Measurements from ENCODE around the gene PLTP. TPM values are rescaled to one million over a fixed set of nuclear protein-coding genes. Genes with fewer than 3 reads are reported as not detected.
A peak's percentile ranks its signal among the peaks of the same experiment; 100 is the strongest.

PLTP gene
- total and polyA plus RNA-seq, 3 donors from 2014 or later, result 53.3 to 105 (median 80.0) TPM

DNA sequence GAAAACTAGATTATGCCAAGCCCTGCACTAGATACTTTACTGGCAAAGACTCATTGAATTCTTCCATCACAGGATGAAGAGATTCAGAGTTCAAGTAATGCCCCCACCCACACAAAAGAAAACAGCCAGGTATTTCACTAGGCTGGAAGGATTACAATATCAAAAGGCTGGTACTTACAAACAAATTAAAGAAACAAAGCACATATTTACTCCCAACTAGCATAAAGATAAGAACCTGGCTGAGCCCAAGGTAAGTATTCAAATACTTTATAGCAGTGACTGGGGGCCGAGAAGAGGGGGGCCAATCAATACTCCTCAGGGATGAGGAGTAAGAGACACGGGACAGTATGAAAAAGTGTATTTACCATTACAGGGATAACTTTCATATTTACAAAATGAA is 58.5 kb downstream of the PLTP start:
- TF ChIP-seq, protein P1, sequence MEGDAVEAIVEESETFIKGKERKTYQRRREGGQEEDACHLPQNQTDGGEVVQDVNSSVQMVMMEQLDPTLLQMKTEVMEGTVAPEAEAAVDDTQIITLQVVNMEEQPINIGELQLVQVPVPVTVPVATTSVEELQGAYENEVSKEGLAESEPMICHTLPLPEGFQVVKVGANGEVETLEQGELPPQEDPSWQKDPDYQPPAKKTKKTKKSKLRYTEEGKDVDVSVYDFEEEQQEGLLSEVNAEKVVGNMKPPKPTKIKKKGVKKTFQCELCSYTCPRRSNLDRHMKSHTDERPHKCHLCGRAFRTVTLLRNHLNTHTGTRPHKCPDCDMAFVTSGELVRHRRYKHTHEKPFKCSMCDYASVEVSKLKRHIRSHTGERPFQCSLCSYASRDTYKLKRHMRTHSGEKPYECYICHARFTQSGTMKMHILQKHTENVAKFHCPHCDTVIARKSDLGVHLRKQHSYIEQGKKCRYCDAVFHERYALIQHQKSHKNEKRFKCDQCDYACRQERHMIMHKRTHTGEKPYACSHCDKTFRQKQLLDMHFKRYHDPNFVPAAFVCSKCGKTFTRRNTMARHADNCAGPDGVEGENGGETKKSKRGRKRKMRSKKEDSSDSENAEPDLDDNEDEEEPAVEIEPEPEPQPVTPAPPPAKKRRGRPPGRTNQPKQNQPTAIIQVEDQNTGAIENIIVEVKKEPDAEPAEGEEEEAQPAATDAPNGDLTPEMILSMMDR (IDR thresholded peaks at IDR 0.05), result no peak
- H3K36me3 ChIP-seq (ENCODE audit: low read depth, missing control alignments), result no peaks in the 10 kb centered on the region
- intact Hi-C loops (cut with DNase I; ENCODE audit: low total_unique reads), result no loop called here
- H3K27ac ChIP-seq, result no peak overlapping the region
- WGBS, 2 donors, result 75 to 78% methylated on average over 2 of the region's 2 CpGs
- no peak overlapping the region for H3K4me3 ChIP-seq
- DNase-seq, result no peak
- H3K9me3 ChIP-seq, result no peaks in the 10 kb centered on the region
- H3K27me3 ChIP-seq, result no peaks in the 10 kb centered on the region
- H3K4me1 ChIP-seq, result peaks cover 29% of the 10 kb centered on the region

- H3K4me1 ChIP-seq, result peaks cover 24% of the 10 kb centered on the region
- H3K36me3 ChIP-seq (ENCODE audit: low read depth, missing control alignments), result no peaks in the 10 kb centered on the region
- no peak for DNase-seq
- WGBS, 2 donors, result 85 to 96% methylated on average over 6 of the region's 6 CpGs
- H3K27ac ChIP-seq, result no peak overlapping the region
- H3K27me3 ChIP-seq, result no peaks in the 10 kb centered on the region
- intact Hi-C loops (cut with DNase I; ENCODE audit: low total_unique reads), result no loop called here
- no peak for TF ChIP-seq POLR2A (IDR thresholded peaks at IDR 0.05)
- TF ChIP-seq, protein P1 (IDR thresholded peaks at IDR 0.05), result no peak
- H3K4me3 ChIP-seq, result no peak overlapping the region
- H3K9me3 ChIP-seq, result no peaks in the 10 kb centered on the region
Observed at GRCh38 chr20:45852326-45852725, 59.6 kb downstream of the PLTP start.

GRCh38 chr20:45851501-45851900 is 60.5 kb downstream of the PLTP start:
- TF ChIP-seq, protein P1 (IDR thresholded peaks at IDR 0.05), result no peak
- TF ChIP-seq POLR2A (IDR thresholded peaks at IDR 0.05), result no peak
- H3K9me3 ChIP-seq, result no peaks in the 10 kb centered on the region
- no peak overlapping the region for H3K4me3 ChIP-seq
- no peaks in the 10 kb centered on the region for H3K36me3 ChIP-seq (ENCODE audit: low read depth, missing control alignments)
- peaks cover 24% of the 10 kb centered on the region for H3K4me1 ChIP-seq
- H3K27ac ChIP-seq, result peak overlapping the region in 1 of 2 donors; percentile 62
- intact Hi-C loops (cut with DNase I; ENCODE audit: low total_unique reads), result no loop called here
- no peak for DNase-seq
- H3K27me3 ChIP-seq, result no peaks in the 10 kb centered on the region

- intact Hi-C loops (cut with DNase I; ENCODE audit: low total_unique reads), result no loop called here
- peak; percentile 62 for DNase-seq
- WGBS, 2 donors, result 63 to 83% methylated on average over 1 of the region's 1 CpG
Observed at GRCh38 chr20:45850926-45851325, 61.0 kb downstream of the PLTP start.

DNA sequence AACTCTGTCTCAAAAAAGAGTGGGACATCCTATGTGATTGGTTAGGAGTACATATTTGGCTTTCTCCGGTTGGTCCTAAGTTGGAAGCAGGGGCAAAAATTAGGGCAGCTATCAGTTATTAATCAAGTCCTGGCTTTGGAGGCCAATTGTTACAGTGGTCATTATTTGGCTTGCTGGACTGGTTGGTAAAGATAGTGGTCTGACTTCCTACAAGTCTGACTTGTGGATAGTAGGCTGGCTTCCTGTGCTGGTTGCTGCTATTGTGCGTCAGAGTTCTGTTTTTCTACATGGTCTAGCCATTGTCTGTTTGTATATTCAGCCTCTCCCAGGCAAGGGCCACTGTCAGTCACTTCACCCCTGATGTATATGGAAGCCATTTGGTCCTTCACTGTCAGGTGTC is 61.7 kb downstream of the PLTP start:
- H3K27ac ChIP-seq, result no peak overlapping the region
- H3K9me3 ChIP-seq, result no peaks in the 10 kb centered on the region
- intact Hi-C loops (cut with DNase I; ENCODE audit: low total_unique reads), result no loop called here
- H3K4me1 ChIP-seq, result peaks cover 15% of the 10 kb centered on the region
- no peaks in the 10 kb centered on the region for H3K36me3 ChIP-seq (ENCODE audit: low read depth, missing control alignments)
- no peak for DNase-seq
- no peak overlapping the region for H3K4me3 ChIP-seq
- H3K27me3 ChIP-seq, result no peaks in the 10 kb centered on the region
- 85 to 96% methylated on average over 2 of the region's 2 CpGs for WGBS, 2 donors
- TF ChIP-seq POLR2A (IDR thresholded peaks at IDR 0.05), result no peak
- TF ChIP-seq, protein P1 (IDR thresholded peaks at IDR 0.05), result no peak

More at GRCh38 chr20:45850926-45851325, 61.0 kb downstream of the PLTP start:
- TF ChIP-seq, protein P1 (IDR thresholded peaks at IDR 0.05), result no peak
- no peak for TF ChIP-seq POLR2A (IDR thresholded peaks at IDR 0.05)
- H3K4me1 ChIP-seq, result peaks cover 22% of the 10 kb centered on the region
- no peaks in the 10 kb centered on the region for H3K27me3 ChIP-seq
- H3K9me3 ChIP-seq, result no peaks in the 10 kb centered on the region
- H3K27ac ChIP-seq, result peak overlapping the region in 1 of 2 donors; percentile 62
- no peak overlapping the region for H3K4me3 ChIP-seq
- H3K36me3 ChIP-seq (ENCODE audit: low read depth, missing control alignments), result no peaks in the 10 kb centered on the region

All from testis (tissue), 3 donors.